Measurements from ENCODE around the gene VSNL1.

GRCh38 chr2:17571681-17572080 lies 31.2 kb downstream of the VSNL1 start:
- TF ChIP-seq, protein P1, sequence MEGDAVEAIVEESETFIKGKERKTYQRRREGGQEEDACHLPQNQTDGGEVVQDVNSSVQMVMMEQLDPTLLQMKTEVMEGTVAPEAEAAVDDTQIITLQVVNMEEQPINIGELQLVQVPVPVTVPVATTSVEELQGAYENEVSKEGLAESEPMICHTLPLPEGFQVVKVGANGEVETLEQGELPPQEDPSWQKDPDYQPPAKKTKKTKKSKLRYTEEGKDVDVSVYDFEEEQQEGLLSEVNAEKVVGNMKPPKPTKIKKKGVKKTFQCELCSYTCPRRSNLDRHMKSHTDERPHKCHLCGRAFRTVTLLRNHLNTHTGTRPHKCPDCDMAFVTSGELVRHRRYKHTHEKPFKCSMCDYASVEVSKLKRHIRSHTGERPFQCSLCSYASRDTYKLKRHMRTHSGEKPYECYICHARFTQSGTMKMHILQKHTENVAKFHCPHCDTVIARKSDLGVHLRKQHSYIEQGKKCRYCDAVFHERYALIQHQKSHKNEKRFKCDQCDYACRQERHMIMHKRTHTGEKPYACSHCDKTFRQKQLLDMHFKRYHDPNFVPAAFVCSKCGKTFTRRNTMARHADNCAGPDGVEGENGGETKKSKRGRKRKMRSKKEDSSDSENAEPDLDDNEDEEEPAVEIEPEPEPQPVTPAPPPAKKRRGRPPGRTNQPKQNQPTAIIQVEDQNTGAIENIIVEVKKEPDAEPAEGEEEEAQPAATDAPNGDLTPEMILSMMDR (IDR thresholded peaks at IDR 0.05), result no peak
- no peak for TF ChIP-seq POLR2A (IDR thresholded peaks at IDR 0.05)
